Right renal pelvis (tissue), 4 donors: ENCODE measurements around the gene SV2B. TPM values are rescaled to one million over a fixed set of nuclear protein-coding genes. Genes with fewer than 3 reads are reported as not detected.

Experiments
- DNase-seq, 4 donors: peaks; one replicate each; pipeline ENCODE4 v3.0.0-alpha.2; 2013; ENCODE audit warnings: low read depth in 4 of 4, low spot score in 3 of 4, missing footprints in 1 of 4
- polyA plus RNA-seq, 4 donors: library from polyadenylated mRNA; unstranded; fragments of 120-200 nt; gene quantifications; one replicate each; pipeline ENCODE4 v1.2.1, GENCODE V29; 2013; ENCODE audit not compliant: insufficient read length in 4 of 4

SV2B gene
- polyA plus RNA-seq, 4 donors = 0.75 to 1.1 (median 0.83) TPM

- no peak for DNase-seq
These were observed 248.9 kb downstream of the SV2B start for GRCh38 chr15:91348752-91349500.

Other genes with a start within 250 kb of the SV2B start
- gene FURIN, start 231.7 kb upstream of the SV2B start, polyA plus RNA-seq = 10 to 100 TPM; 47.2 to 58.7 (median 48.9) TPM
- 10 to 100 TPM in 3 of 4 donors, 1 to 10 TPM in 1; 9.3 to 15.9 (median 14.4) TPM for gene FES, start 215.8 kb upstream of the SV2B start, polyA plus RNA-seq
- gene MAN2A2, start 197.0 kb upstream of the SV2B start, polyA plus RNA-seq = 10 to 100 TPM; 44.8 to 53.3 (median 50.0) TPM
- 10 to 100 TPM; 15.3 to 21.7 (median 18.5) TPM for gene HDDC3, start 167.7 kb upstream of the SV2B start, polyA plus RNA-seq
- gene UNC45A, start 165.0 kb upstream of the SV2B start, polyA plus RNA-seq = 10 to 100 TPM; 61.5 to 73.7 (median 62.8) TPM
- gene RCCD1, start 145.4 kb upstream of the SV2B start, polyA plus RNA-seq = 10 to 100 TPM; 15.2 to 18.9 (median 17.2) TPM
- gene PRC1, start 105.7 kb upstream of the SV2B start, polyA plus RNA-seq = 10 to 100 TPM; 66.6 to 75.2 (median 72.5) TPM
- 10 to 100 TPM; 19.0 to 26.7 (median 22.2) TPM for gene VPS33B, start 77.7 kb upstream of the SV2B start, polyA plus RNA-seq